GM21423 (cell line): ENCODE measurements around the gene ARID3B.
"Not testable (repeated sequence)": the region's sequence is repeated elsewhere in the genome, so short reads cannot be mapped to it uniquely, and the experiment has no call there.

Experiments
- ATAC-seq: cut with Tn5 transposase; IDR thresholded peaks from one replicate; pipeline ENCODE4 v1.9.1; 2021; ENCODE audit warnings: mild to moderate bottlenecking, moderate library complexity; ENCODE audit not compliant: unreplicated experiment

ARID3B gene

DNA sequence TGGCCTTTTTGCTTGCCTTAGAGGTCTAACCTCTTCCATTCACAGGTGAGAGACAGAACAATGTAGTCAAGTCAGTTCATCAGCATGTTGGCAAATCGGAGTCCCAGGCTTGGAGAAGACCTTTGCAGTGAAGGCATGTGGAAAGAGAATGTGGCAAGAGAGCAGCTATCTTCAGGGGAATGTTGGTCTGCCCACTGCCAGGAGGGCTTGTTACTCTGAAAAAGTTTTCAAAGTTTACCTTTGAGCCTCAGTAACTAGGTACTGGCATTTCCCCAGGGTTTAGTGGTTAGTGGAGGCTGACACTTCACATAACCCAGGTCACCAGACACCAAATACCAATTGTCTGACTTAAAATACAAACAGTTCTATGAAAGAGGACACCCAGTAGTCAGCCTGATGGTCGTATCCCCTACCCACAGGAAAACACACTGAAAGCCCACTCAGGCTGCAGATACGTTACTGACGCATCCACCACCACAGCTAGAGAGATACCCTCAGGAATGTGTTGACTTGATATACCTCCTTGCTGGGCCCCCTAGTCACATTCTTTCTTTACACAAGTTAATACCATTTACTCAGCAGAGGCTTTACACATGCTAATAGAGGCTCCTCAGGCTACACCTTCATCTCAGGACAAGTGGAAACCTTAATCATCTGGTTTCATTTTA, 9.7 kb upstream of the ARID3B start:
- no peak for ATAC-seq

- no peak for ATAC-seq
Measured at GRCh38 chr15:74535388-74536084, 5.5 kb upstream of the ARID3B start.

- ATAC-seq: no peak
Measured at GRCh38 chr15:74537736-74538135, 3.3 kb upstream of the ARID3B start.

- not testable (repeated sequence) for ATAC-seq
Measured at GRCh38 chr15:74539521-74539920, 1.5 kb upstream of the ARID3B start.

- ATAC-seq: no peak
Measured at GRCh38 chr15:74540161-74540760, 759 bp upstream of the ARID3B start.

DNA sequence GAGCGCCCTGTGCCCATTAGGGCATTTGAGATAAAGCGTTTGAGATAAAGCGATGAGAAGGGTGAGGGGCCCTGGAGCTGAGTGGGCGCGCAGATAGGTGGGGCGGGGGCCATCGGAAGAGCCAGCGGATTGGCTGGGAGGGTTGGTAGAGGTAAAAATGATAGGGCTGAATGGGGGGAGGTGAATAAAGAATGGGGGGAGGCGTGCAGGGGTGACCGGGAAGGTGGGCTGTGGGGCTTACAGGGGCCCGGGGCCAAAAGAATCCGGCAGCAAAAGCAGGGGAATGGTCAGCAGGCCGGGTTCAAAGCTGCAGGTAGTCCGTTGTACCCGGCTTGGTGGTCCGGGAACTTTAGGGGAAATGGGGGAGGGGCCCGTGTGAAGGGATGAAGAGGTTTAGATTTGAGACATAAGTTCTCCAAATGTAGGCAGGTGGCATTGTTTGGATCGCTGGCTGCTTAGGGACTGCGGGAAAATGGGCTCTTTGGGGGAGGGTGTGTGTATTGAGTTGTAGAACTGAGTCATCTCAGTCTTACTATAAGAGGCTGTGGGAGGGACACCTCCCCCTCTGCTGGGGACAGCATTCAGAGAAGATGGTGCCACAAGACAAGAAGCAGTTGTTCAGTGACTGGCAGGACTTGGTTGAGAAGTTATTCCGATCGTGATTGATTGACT, 610 bp downstream of the ARID3B start:
- peak; percentile 2 for ATAC-seq

GRCh38 chr15:74542166-74543042, 1.4 kb downstream of the ARID3B start:
- ATAC-seq: no peak

DNA sequence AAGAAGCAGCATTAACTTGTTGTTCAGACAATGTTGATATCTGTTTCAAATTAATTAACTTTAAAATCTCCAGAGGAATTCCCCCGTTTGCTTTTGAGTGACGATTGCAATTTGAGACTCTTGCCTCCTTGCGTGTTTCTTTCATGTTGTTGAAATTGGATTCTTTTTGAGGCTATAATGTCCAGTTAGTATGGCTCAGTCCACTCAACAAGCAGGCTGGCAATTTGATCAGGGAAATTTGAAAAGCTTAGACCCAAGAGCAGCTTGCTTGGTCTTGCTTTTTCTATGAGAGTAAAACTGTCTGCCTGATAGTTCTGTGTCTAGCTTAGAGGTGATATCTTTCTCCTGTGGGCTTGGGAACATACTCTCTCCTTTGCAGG, 2.0 kb downstream of the ARID3B start:
- ATAC-seq: no peak

- no peak for ATAC-seq
Measured at GRCh38 chr15:74543583-74543982, 2.6 kb downstream of the ARID3B start.

DNA sequence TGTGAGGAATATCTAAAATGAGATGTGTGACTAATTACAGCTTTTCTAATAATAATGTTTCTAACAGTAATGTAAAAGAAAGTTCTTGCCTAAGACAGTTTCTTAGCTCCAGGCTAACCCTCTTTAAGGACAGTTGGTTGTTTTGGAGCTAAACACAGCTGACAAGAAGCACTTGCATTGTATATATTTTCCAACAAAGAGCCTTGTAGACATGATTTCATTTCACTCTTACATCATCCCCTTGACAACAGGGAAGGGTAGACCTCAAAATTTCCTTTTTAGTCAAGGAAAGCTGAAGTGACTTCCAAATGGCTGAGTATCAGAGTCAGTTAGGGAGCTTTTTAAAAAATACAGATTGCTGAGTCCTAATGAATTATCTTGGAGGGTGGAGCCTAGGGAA, 4.1 kb downstream of the ARID3B start:
- ATAC-seq: no peak

DNA sequence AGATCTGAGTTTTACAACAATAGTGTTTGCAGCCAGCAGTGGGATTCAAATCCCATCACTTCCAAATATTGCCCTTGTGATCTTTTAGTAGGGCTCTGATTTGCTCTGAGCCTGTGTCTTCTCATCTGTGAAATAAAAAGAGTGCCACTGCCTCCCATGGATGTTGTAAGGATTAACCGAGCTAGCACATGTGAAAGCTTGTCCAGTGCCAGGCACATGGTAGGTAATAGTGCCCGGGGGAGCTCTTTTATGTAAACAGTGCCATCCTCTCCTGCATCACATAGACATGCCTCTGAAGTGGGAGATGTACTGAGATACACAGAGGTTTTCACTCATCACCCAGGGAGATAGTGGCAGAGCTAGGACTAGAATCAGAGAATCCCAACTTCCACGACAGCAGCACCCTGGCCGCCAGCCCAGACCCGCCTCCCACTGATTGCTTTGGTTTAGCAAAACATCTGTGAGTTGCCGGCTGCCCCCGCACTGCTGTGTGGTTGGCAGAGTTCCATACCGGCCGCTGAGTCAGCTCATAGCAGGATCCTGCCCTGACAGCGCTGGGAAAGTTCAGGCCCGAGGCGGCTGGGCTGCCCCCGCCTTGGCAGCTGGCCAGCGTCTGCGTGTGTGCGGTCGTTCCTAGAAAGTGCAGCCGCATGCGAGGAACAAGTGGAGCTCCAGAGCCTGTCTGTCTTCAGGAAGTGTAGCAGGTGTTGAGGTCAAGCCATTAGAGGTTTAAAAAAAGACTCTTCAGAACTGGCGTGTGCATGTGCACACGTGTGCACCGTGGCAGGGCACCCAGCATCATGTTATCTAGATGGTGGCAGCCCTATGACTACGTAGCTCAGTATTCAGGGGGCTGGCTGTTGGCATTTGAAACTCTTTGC, 5.0 kb downstream of the ARID3B start:
- ATAC-seq: peak; percentile 48

DNA sequence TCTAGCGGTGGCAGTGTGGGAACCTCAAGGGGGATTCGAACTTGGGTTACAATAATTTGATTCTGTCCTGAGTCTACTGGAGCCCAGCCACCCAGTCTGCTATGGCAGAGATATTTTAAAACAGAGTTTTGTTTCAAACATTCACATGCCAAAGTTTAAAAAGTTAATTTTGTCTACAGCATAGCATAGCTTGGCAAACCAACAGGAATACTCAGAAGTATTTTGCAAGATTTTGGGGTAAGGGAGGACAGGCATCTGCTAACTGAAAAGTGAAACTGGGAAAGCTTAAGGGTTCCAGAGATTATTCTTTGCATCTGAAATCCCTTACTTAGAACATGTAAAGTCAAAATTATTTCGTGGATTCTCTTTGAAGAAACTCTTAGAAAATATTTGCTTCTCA, 6.6 kb downstream of the ARID3B start:
- ATAC-seq: no peak

DNA sequence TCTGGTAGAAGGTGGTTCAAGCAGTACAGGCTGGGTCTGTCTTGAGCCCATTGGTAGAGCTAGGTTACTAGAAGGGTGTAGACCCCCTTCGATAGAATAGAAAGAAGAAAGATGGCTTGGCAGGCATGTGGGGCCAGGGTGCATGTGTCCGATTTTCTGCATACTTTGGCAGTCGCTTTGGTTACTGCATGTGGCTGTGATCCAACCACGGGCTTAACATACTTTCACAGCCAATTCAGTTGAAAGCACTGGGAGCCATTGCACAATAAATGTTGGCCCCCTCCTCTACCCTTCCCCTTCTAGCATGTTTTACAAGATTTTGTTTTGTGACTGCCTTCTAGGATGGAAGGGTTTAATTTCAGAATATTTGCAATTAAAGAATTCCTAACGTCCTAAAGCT, 7.2 kb downstream of the ARID3B start:
- ATAC-seq: no peak

DNA sequence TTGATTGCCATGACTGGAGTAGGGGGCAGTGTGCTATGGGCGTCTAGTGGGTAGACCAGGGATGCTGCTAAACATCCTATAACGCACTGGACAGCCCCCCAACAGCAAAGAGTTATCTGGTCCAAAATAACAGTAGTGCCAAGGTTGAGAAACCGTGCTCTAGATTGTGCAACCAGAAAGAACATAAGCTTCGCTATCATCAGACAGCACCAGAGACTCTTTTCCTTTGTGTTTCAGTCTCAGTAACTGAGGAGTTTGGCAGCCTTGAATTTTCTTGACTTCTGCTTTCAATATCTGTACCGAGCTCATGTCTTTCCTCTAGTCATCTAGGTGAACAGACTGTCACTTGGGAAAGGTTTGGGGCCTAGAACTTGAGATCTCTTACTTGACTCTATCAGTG, 8.8 kb downstream of the ARID3B start:
- no peak for ATAC-seq

DNA sequence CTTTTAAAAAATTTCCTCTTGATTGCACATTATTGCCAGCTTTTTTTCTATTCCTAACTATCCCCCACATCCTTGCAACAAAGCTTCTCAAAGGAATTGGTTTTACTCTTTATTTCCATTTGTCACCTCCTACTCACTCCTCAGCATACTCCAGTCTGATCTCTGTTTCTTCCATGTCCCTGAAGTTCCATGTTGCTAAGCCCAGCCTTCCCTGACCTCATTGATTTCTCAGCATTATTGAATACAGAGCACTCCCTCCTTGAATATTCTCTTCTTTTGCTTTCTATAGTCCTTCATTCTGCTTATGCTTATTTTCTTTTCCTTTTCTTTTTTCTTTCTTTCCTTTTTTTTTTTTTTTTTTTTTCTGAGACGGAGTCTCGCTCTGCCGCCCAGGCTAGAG, 10.7 kb downstream of the ARID3B start:
- ATAC-seq: no peak

DNA sequence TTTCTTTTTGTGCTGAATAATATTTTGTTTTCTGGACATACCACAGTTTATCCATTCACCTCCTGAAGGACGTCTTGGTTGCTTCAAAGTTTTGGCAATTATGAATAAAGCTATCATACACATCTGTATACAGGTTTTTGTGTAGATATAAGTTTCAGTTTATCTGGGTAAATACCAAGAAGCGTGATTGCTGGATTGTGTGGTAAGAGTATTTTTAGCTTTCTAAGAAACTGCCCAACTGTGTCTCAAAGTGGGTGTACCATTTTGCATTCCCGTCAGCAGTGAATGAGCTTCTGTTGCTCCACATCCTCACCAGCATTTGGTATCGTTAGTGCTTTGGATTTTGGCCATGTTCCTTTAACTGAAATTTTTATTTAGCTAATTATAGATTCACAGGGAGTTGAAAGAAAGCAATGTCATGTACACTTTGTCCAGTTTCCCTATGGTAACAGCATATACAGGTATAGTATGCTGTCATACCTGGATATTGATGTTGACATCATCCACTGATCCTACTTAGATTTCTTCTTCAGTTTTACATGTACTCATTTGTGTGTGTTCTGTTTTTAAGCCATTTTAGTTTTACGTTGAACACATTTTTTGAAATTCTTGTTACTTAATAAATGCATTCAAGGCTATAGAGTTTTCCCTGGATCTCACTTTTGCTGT, 11.9 kb downstream of the ARID3B start:
- ATAC-seq: no peak

DNA sequence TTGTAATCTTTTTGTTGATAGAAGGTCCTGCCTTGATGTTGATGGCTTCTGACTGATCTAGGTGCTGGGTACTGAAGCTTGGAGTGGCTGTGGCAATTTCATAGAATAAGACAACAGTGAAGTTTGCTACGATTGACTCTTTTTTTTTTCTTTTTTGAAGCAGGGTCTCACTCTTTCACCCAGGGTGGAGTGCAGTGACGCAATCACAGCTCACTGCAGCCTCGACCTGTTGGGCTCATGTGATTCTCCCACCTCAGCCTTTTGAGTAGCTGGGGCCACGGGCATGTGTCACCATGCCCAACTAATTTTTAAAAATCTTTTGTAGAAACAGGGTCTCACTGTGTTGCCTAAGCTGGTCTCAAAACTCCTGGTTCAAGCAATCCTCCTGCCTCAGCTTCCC, 14.2 kb downstream of the ARID3B start:
- no peak for ATAC-seq

DNA sequence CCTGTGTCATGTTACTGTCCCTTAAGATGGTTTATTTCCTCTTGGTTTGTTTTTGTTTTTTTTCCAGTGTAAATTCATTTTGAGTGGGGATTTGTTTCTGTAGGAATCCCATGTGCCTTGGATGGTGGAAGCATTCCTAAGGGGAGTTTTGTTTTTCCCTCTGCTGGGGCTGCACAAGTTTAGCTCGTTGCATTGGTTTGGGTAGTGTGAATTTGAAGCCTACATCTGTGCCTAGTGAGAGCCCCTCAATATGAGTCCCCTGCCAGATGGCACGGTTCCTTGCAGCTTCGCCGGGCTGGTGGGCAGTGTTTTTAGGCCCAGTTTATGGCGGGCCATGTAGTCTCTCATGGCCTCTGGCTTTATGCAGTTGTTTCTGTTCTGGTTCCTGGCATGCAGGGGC, 17.7 kb downstream of the ARID3B start:
- no peak for ATAC-seq

- no peak for ATAC-seq
Measured at GRCh38 chr15:74563442-74563841, 22.4 kb downstream of the ARID3B start.
